ENCODE measurements around the gene KLHL42. TPM values are rescaled to one million over a fixed set of nuclear protein-coding genes. Genes with fewer than 3 reads are reported as not detected.

KLHL42 gene
- total and polyA plus RNA-seq, 2 of the 8 experiments (the other 6 are each of a cell fraction or from before 2014, with no cell fraction given): 13.6 to 21.6 TPM

DNA sequence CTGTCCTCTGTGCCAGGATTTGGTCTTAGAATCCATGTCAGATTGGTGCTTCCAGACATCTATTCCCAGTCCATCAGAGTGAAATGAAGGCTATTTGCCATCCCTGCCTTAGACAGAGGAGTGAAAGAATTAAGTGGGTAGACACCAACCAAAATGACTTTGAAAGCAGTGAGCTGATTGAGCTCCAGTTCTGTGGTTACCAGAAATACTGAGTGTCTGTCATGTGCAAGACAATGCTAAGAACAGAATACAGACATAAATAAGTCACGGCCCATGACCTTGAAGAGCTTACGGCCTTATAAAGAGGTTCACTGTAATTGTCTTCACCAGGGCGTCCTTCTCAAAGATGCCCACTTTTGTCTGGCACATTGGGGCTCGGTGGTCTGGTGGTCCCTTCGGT lies 21.6 kb downstream of the KLHL42 start:
- Histone ChIP-seq H3K56ac (replicated peaks; ENCODE audit: insufficient read length, low read depth, low read length) (no peak overlapping the region), H3K23ac (ENCODE audit: insufficient read length) (no peak overlapping the region), H4K5ac (ENCODE audit: insufficient read length, low read depth, low read length) (no peak overlapping the region), H3K4me2 (ENCODE audit: insufficient read depth in 1 of 2, low read depth in 2 of 2, low read length in 2 of 2) (no peak overlapping the region), H3K36me3 (ENCODE audit: control insufficient read depth in 2 of 4, insufficient read depth in 4 of 4, low read length in 3 of 4) (peaks cover 5 to 22% (median 12%) of the 10 kb centered on the region in 4 experiments; a peak in 7 of 8 replicates), H3K18ac (ENCODE audit: extremely low read depth, low read length) (no peak overlapping the region), H3K14ac (ENCODE audit: insufficient read length) (no peak overlapping the region), H3K9me3 (ENCODE audit: insufficient read depth in 2 of 2, low read depth in 1 of 2, low read length in 1 of 2) (no peaks in the 10 kb centered on the region), H3K23me2 (ENCODE audit: low read depth, low read length) (no peaks in the 10 kb centered on the region), H2BK15ac (ENCODE audit: low read length) (no peak overlapping the region), H4K8ac (ENCODE audit: extremely low read depth, insufficient read depth, low read length) (no peak overlapping the region), H2BK5ac (ENCODE audit: low read depth, low read length) (no peak overlapping the region), H2AFZ (ENCODE audit: low read length) (no peak overlapping the region), H2BK120ac (replicated peaks; ENCODE audit: low read depth, low read length) (no peak overlapping the region), H2BK12ac (ENCODE audit: low read depth, low read length) (no peak overlapping the region), H2BK20ac (ENCODE audit: low read length) (no peak overlapping the region), H4K20me1 (replicated peaks in 1 of 2; ENCODE audit: control insufficient read depth in 1 of 2, insufficient read depth in 2 of 2, low read length in 2 of 2) (no peaks in the 10 kb centered on the region), H2AK5ac (ENCODE audit: low read depth, low read length) (no peak overlapping the region), H3K27me3 (replicated peaks in 1 of 4; ENCODE audit: control insufficient read depth in 3 of 4, extremely low read depth in 1 of 4, insufficient read depth in 3 of 4, low read length in 3 of 4) (no peaks in the 10 kb centered on the region), H3K9ac (replicated peaks in 1 of 4; ENCODE audit: extremely low read depth in 1 of 4, low read depth in 3 of 4, low read length in 3 of 4) (no peak overlapping the region), H3K79me1 (ENCODE audit: low read depth, low read length) (no peaks in the 10 kb centered on the region; the same call in 1 of the 2 replicates), H3K4me3 (ENCODE audit: extremely low read depth in 1 of 4, insufficient read depth in 2 of 4, low read depth in 3 of 4, low read length in 4 of 4) (no peak overlapping the region), H3K4me1 (replicated peaks in 1 of 4; ENCODE audit: control insufficient read depth in 3 of 4, insufficient read depth in 4 of 4, low read length in 3 of 4) (no peaks in the 10 kb centered on the region), H4K91ac (replicated peaks; ENCODE audit: insufficient read length, low read length) (no peak overlapping the region), H3K27ac (ENCODE audit: low read depth, low read length) (no peak overlapping the region), H3K79me2 (ENCODE audit: control insufficient read depth in 1 of 2, insufficient read depth in 2 of 2, low read length in 2 of 2) (no peaks in the 10 kb centered on the region), H3K4ac (replicated peaks; ENCODE audit: insufficient read length, low read depth, low read length) (no peak overlapping the region)
- POLR2A ChIA-PET (ENCODE audit: partially characterized antibody): no interaction called here
- WGBS, 2 experiments (ENCODE audit: extremely low coverage in 1 of 2, insufficient coverage in 1 of 2, insufficient read length in 1 of 2, insufficient replicate concordance in 2 of 2, low coverage in 1 of 2, low lambda C conversion rate in 2 of 2, missing lambda C conversion rate in 1 of 2): 93% methylated on average over 5 of the region's 5 CpGs; no CpG with 5 or more reads in 1 of the 2 experiments
- CTCF ChIA-PET (ENCODE audit: partially characterized antibody): interaction anchor here (0.9 to 1.4 kb wide), 3 partner anchors 9 to 104 kb away, joined by 3 read pairs; no protein-coding TSS in a partner anchor
- FAIRE-seq (no peak), DNase-seq (ENCODE audit: low read depth in 1 of 2, low spot score in 2 of 2) (no peak)
- no peak for TF ChIP-seq ASH2L (IDR thresholded peaks at IDR 0.05; ENCODE audit: low read length)
- TF ChIP-seq CTBP2 (IDR thresholded peaks at IDR 0.05; ENCODE audit: borderline replicate concordance, insufficient read depth, insufficient read length, low read length): no peak
- no peak for TF ChIP-seq CREB1 (IDR thresholded peaks at IDR 0.05)
- TF ChIP-seq E2F6 (IDR thresholded peaks at IDR 0.05): no peak
- no peak for TF ChIP-seq SRF (IDR thresholded peaks at IDR 0.05; ENCODE audit: low read depth, low read length)
- TF ChIP-seq, protein P1, sequence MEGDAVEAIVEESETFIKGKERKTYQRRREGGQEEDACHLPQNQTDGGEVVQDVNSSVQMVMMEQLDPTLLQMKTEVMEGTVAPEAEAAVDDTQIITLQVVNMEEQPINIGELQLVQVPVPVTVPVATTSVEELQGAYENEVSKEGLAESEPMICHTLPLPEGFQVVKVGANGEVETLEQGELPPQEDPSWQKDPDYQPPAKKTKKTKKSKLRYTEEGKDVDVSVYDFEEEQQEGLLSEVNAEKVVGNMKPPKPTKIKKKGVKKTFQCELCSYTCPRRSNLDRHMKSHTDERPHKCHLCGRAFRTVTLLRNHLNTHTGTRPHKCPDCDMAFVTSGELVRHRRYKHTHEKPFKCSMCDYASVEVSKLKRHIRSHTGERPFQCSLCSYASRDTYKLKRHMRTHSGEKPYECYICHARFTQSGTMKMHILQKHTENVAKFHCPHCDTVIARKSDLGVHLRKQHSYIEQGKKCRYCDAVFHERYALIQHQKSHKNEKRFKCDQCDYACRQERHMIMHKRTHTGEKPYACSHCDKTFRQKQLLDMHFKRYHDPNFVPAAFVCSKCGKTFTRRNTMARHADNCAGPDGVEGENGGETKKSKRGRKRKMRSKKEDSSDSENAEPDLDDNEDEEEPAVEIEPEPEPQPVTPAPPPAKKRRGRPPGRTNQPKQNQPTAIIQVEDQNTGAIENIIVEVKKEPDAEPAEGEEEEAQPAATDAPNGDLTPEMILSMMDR (IDR thresholded peaks at IDR 0.05; ENCODE audit: control extremely low read depth in 1 of 3, insufficient read depth in 1 of 3, low read depth in 1 of 3, low read length in 3 of 3): no peak
- no peak for TF ChIP-seq NRF1 (IDR thresholded peaks at IDR 0.05; ENCODE audit: low read depth, low read length)
- no peak for TF ChIP-seq SP2 (IDR thresholded peaks at IDR 0.05; ENCODE audit: low read length)
- TF ChIP-seq, protein P2, sequence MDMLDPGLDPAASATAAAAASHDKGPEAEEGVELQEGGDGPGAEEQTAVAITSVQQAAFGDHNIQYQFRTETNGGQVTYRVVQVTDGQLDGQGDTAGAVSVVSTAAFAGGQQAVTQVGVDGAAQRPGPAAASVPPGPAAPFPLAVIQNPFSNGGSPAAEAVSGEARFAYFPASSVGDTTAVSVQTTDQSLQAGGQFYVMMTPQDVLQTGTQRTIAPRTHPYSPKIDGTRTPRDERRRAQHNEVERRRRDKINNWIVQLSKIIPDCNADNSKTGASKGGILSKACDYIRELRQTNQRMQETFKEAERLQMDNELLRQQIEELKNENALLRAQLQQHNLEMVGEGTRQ (IDR thresholded peaks at IDR 0.05; ENCODE audit: low read length): no peak
- TF ChIP-seq MAX (IDR thresholded peaks at IDR 0.05): no peak

Data from H1 (cell line).